GM18511 (cell line): ENCODE measurements around the gene GAR1.
A peak's percentile ranks its signal among the peaks of the same experiment; 100 is the strongest.
"Not testable (repeated sequence)": the region's sequence is repeated elsewhere in the genome, so short reads cannot be mapped to it uniquely, and the experiment has no call there.

Source experiments
- ATAC-seq: cut with Tn5 transposase; IDR thresholded peaks from one replicate; pipeline ENCODE4 v1.9.1; 2021; ENCODE audit warnings: mild to moderate bottlenecking, moderate library complexity; ENCODE audit not compliant: unreplicated experiment

The GAR1 gene

GRCh38 chr4:109815151-109816081 is at the start of gene GAR1:
GAR1 (plus strand) TSS chr4:109815762; CDS start chr4:109816165, 403 bp downstream.
- peak; percentile 99 for ATAC-seq

- not testable (repeated sequence) for ATAC-seq
Measured at GRCh38 chr4:109782092-109782491, 33.5 kb upstream of the GAR1 start.

- no peak for ATAC-seq
Measured at GRCh38 chr4:109786846-109787245, 28.7 kb upstream of the GAR1 start.

GRCh38 chr4:109787807-109788206 is 27.8 kb upstream of the GAR1 start:
- ATAC-seq, result no peak

- no peak for ATAC-seq
Measured at GRCh38 chr4:109795059-109795458, 20.5 kb upstream of the GAR1 start.

- ATAC-seq, result no peak
Measured at GRCh38 chr4:109798866-109799265, 16.7 kb upstream of the GAR1 start.

- ATAC-seq, result no peak
Measured at GRCh38 chr4:109801099-109801789, 14.3 kb upstream of the GAR1 start.

GRCh38 chr4:109801895-109802319 is 13.7 kb upstream of the GAR1 start, which contains the start of gene CFI:
CFI (minus strand) TSS chr4:109801999; CDS start chr4:109801971, 28 bp downstream.
- ATAC-seq, result no peak

- peak; percentile 82 for ATAC-seq
Measured at GRCh38 chr4:109803924-109804571, 11.5 kb upstream of the GAR1 start.

- ATAC-seq, result no peak
Measured at GRCh38 chr4:109809655-109810054, 5.9 kb upstream of the GAR1 start.

- no peak for ATAC-seq
Measured at GRCh38 chr4:109810552-109811387, 4.8 kb upstream of the GAR1 start.

- ATAC-seq, result no peak
Measured at GRCh38 chr4:109811707-109812106, 3.9 kb upstream of the GAR1 start.

- ATAC-seq, result peak; percentile 4
Measured at GRCh38 chr4:109816082-109816442, 500 bp downstream of the GAR1 start.

GRCh38 chr4:109816894-109817293 is 1.3 kb downstream of the GAR1 start:
- ATAC-seq, result no peak

GRCh38 chr4:109818268-109818667 is 2.7 kb downstream of the GAR1 start:
- ATAC-seq, result no peak

- ATAC-seq, result no peak
Measured at GRCh38 chr4:109820563-109820962, 5.0 kb downstream of the GAR1 start.

GRCh38 chr4:109821185-109821584 is 5.6 kb downstream of the GAR1 start:
- ATAC-seq, result no peak

GRCh38 chr4:109826719-109827118 is 11.2 kb downstream of the GAR1 start:
- peak; percentile 75 for ATAC-seq

- no peak for ATAC-seq
Measured at GRCh38 chr4:109827672-109828071, 12.1 kb downstream of the GAR1 start, which contains the start of gene RRH. RRH (plus strand) TSS chr4:109827972; CDS start chr4:109828028, 56 bp downstream.

GRCh38 chr4:109833756-109834155 is 18.2 kb downstream of the GAR1 start:
- ATAC-seq, result no peak
